Testis (tissue), 2 donors: Measurements from ENCODE around the gene SAPCD2.

Source experiments
- POLR2A ChIP-seq: fragments of 450-650 bp; IDR thresholded peaks from one replicate; pipeline ENCODE4 v1.6.1; 2017; ENCODE audit warnings: antibody characterized with exemption, mild to moderate bottlenecking, moderate library complexity
- TF ChIP-seq, protein P1 (sequence below), 3 experiments: fragments of 450-650 bp in 2 of 3; fragments of 200-600 bp in 1 of 3; sonication (generic) in 1 of 3; IDR thresholded peaks; one replicate each; pipeline ENCODE4 v1.5.1; 2016 to 2019; ENCODE audit warnings: antibody characterized with exemption in 3 of 3, mild to moderate bottlenecking in 2 of 3, moderate library complexity in 1 of 3

DNA sequence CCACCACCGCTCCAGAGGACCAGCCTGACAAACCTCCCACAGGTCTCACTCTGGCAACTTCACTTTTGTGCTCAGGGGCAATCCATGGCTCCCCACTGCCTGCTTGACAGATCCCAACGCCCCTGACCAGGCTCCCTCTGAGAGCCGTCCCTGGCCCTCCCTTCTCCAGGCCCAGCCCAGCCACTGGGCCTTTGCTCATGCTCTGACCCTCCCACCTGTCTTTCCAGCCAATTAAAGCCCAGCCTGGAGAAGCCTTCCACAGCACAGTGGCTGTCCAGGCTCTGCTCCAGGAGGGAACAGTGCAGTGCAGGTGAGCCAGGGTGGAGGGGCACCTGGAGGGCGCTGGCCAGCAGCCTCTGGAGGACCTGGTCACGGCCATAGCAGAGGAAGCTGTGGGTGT lies 19.8 kb downstream of the SAPCD2 start:
- TF ChIP-seq, protein P1, sequence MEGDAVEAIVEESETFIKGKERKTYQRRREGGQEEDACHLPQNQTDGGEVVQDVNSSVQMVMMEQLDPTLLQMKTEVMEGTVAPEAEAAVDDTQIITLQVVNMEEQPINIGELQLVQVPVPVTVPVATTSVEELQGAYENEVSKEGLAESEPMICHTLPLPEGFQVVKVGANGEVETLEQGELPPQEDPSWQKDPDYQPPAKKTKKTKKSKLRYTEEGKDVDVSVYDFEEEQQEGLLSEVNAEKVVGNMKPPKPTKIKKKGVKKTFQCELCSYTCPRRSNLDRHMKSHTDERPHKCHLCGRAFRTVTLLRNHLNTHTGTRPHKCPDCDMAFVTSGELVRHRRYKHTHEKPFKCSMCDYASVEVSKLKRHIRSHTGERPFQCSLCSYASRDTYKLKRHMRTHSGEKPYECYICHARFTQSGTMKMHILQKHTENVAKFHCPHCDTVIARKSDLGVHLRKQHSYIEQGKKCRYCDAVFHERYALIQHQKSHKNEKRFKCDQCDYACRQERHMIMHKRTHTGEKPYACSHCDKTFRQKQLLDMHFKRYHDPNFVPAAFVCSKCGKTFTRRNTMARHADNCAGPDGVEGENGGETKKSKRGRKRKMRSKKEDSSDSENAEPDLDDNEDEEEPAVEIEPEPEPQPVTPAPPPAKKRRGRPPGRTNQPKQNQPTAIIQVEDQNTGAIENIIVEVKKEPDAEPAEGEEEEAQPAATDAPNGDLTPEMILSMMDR (IDR thresholded peaks at IDR 0.05), result no peak
- no peak for TF ChIP-seq POLR2A
